ENCODE data around the gene KLRB1. TPM values are rescaled to one million over a fixed set of nuclear protein-coding genes. Genes with fewer than 3 reads are reported as not detected.

The KLRB1 gene
- total RNA-seq, 1 experiment from 2014 or later: not detected

DNA sequence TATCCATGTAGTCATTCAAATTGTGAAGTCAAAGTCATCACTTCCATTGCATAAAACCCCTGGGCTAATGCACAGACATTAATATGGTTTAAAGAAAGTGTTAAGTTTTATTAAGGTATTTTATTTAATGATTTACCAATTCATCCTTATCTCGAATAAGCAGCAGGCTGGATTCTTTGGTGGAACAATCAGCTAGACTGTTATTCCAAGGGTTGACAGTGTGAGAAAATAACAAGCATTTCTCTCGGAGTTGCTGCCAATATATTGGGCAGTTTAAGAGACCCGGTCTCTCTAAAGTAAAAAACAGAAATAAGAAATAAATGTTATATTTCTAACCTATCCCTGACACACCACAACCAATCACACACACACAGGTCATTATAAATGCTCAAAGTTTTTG lies 9.4 kb downstream of the KLRB1 start:
- POLR2A ChIA-PET: no interaction called here
- DNase-seq (ENCODE audit: unreplicated experiment): no peak
- H3K27me3 Mint-ChIP-seq (ENCODE audit: insufficient read depth, unreplicated experiment): no peaks in the 10 kb centered on the region
- no peak overlapping the region for H3K27ac Mint-ChIP-seq (ENCODE audit: low read depth, unreplicated experiment)
- no peaks in the 10 kb centered on the region for H3K9me3 Mint-ChIP-seq (ENCODE audit: unreplicated experiment)
- BruUV-seq (replicated peaks): no TSS peak
- TF ChIP-seq, protein P1, sequence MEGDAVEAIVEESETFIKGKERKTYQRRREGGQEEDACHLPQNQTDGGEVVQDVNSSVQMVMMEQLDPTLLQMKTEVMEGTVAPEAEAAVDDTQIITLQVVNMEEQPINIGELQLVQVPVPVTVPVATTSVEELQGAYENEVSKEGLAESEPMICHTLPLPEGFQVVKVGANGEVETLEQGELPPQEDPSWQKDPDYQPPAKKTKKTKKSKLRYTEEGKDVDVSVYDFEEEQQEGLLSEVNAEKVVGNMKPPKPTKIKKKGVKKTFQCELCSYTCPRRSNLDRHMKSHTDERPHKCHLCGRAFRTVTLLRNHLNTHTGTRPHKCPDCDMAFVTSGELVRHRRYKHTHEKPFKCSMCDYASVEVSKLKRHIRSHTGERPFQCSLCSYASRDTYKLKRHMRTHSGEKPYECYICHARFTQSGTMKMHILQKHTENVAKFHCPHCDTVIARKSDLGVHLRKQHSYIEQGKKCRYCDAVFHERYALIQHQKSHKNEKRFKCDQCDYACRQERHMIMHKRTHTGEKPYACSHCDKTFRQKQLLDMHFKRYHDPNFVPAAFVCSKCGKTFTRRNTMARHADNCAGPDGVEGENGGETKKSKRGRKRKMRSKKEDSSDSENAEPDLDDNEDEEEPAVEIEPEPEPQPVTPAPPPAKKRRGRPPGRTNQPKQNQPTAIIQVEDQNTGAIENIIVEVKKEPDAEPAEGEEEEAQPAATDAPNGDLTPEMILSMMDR (IDR thresholded peaks at IDR 0.05; ENCODE audit: unreplicated experiment): no peak
- no peaks in the 10 kb centered on the region for H3K4me1 Mint-ChIP-seq (ENCODE audit: insufficient read depth, unreplicated experiment)
- H3K4me3 Mint-ChIP-seq (ENCODE audit: unreplicated experiment): no peak overlapping the region
- no peaks in the 10 kb centered on the region for H3K36me3 Mint-ChIP-seq (ENCODE audit: insufficient read depth, unreplicated experiment)
- intact Hi-C loops (cut with micrococcal nuclease): loop anchor here (10.0 kb wide), 1 partner anchor 124 kb away; no protein-coding TSS in a partner anchor
- CTCF ChIA-PET: no interaction called here

DNA sequence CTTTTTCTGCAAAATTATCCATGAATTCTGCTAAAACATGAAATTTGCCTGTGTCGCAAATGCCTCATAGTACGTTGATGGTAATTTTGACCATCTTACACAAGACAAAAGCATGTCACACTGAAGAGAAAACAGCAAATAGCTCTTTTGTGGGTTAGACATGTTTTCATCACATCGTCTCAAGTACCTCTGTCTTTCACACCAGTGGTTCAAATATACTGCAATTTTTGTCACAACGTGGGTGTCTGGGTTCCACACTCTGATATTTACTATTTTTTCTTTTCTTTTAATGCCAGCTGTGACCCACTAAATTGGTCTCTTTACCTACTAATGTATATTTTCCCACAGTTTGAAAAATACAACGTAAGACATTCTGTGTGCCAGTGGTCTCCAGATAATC lies 10.4 kb downstream of the KLRB1 start:
- no peaks in the 10 kb centered on the region for H3K27me3 Mint-ChIP-seq (ENCODE audit: insufficient read depth, unreplicated experiment)
- CTCF ChIA-PET: no interaction called here
- no peak overlapping the region for H3K4me3 Mint-ChIP-seq (ENCODE audit: unreplicated experiment)
- intact Hi-C loops (cut with micrococcal nuclease): loop anchor here (10.0 kb wide), 1 partner anchor 123 kb away; no protein-coding TSS in a partner anchor
- no TSS peak for BruUV-seq (replicated peaks)
- TF ChIP-seq, protein P1 (IDR thresholded peaks at IDR 0.05; ENCODE audit: unreplicated experiment): no peak
- POLR2A ChIA-PET: no interaction called here
- H3K9me3 Mint-ChIP-seq (ENCODE audit: unreplicated experiment): no peaks in the 10 kb centered on the region
- H3K27ac Mint-ChIP-seq (ENCODE audit: low read depth, unreplicated experiment): no peak overlapping the region
- H3K36me3 Mint-ChIP-seq (ENCODE audit: insufficient read depth, unreplicated experiment): no peaks in the 10 kb centered on the region
- no peaks in the 10 kb centered on the region for H3K4me1 Mint-ChIP-seq (ENCODE audit: insufficient read depth, unreplicated experiment)
- no peak for DNase-seq (ENCODE audit: unreplicated experiment)

DNA sequence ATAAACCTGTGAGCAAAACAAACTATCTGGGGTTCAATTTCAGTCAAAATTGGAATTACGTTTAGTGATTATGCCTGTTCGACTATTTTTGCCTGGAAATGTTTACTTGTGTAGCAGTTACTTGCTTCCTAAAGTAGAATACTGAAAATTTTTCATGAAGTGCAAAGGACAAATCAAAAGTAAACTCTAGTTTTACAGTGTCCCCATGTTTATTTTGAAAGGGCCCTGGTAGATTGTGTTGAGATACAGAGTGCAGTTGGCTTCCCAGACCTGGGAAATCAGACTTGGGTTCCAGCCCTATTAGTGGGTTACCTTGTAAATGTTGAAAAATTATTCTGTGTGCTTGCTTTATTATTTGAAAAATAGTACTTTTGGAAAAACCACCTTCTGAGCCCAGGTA lies 17.3 kb downstream of the KLRB1 start:
- Mint-ChIP-seq H3K27ac (ENCODE audit: low read depth, unreplicated experiment) (no peak overlapping the region), H3K36me3 (ENCODE audit: insufficient read depth, unreplicated experiment) (no peaks in the 10 kb centered on the region), H3K4me1 (ENCODE audit: insufficient read depth, unreplicated experiment) (no peaks in the 10 kb centered on the region), H3K27me3 (ENCODE audit: insufficient read depth, unreplicated experiment) (no peaks in the 10 kb centered on the region), H3K9me3 (ENCODE audit: unreplicated experiment) (no peaks in the 10 kb centered on the region), H3K4me3 (ENCODE audit: unreplicated experiment) (no peak overlapping the region)
- TF ChIP-seq, protein P1 (IDR thresholded peaks at IDR 0.05; ENCODE audit: unreplicated experiment): no peak
- BruUV-seq (replicated peaks): no TSS peak
- DNase-seq (ENCODE audit: unreplicated experiment): no peak
- intact Hi-C loops (cut with micrococcal nuclease): loop anchor here (10.0 kb wide), 1 partner anchor 116 kb away; no protein-coding TSS in a partner anchor
- POLR2A ChIA-PET: interaction anchor here (0.7 kb wide), 1 partner anchor 799 kb away, joined by 3 read pairs; no protein-coding TSS in a partner anchor
- CTCF ChIA-PET: no interaction called here

DNA sequence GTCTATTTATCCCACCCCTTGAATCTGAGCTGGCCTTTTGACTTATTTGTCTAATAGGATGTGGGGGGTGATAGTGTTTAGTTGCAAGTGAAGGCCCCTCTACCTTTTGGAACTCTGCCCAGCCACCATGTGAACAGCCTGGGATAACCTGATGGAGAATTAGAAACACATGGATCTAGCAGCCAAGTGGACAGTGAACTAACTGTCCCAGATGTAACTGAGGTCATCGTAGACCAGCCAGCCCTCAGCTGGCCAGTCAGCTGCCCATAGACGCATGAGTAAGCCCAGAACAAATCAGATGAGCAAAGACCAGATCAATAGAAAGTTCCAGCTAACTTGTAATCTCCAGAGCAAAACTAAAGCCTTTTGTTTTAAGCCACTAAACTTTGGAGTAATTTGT lies 19.0 kb downstream of the KLRB1 start:
- intact Hi-C loops (cut with micrococcal nuclease): no loop called here
- no peak for DNase-seq (ENCODE audit: unreplicated experiment)
- H3K4me1 Mint-ChIP-seq (ENCODE audit: insufficient read depth, unreplicated experiment): no peaks in the 10 kb centered on the region
- BruUV-seq (replicated peaks): no TSS peak
- no peak overlapping the region for H3K4me3 Mint-ChIP-seq (ENCODE audit: unreplicated experiment)
- H3K27me3 Mint-ChIP-seq (ENCODE audit: insufficient read depth, unreplicated experiment): no peaks in the 10 kb centered on the region
- TF ChIP-seq, protein P1 (IDR thresholded peaks at IDR 0.05; ENCODE audit: unreplicated experiment): no peak
- CTCF ChIA-PET: no interaction called here
- no peaks in the 10 kb centered on the region for H3K36me3 Mint-ChIP-seq (ENCODE audit: insufficient read depth, unreplicated experiment)
- no peak overlapping the region for H3K27ac Mint-ChIP-seq (ENCODE audit: low read depth, unreplicated experiment)
- POLR2A ChIA-PET: no interaction called here
- H3K9me3 Mint-ChIP-seq (ENCODE audit: unreplicated experiment): no peaks in the 10 kb centered on the region

Data from MCF 10A (cell line).